Measurements from ENCODE around the gene MAGI1.

GRCh38 chr3:65559643-65560042 is 479.1 kb downstream of the MAGI1 start:
- TF ChIP-seq EP300 (IDR thresholded peaks at IDR 0.05) (no peak), POLR2AphosphoS5 (IDR thresholded peaks at IDR 0.05) (no peak), POLR2A (IDR thresholded peaks at IDR 0.05) (no peak)
- TF ChIP-seq, protein P1, sequence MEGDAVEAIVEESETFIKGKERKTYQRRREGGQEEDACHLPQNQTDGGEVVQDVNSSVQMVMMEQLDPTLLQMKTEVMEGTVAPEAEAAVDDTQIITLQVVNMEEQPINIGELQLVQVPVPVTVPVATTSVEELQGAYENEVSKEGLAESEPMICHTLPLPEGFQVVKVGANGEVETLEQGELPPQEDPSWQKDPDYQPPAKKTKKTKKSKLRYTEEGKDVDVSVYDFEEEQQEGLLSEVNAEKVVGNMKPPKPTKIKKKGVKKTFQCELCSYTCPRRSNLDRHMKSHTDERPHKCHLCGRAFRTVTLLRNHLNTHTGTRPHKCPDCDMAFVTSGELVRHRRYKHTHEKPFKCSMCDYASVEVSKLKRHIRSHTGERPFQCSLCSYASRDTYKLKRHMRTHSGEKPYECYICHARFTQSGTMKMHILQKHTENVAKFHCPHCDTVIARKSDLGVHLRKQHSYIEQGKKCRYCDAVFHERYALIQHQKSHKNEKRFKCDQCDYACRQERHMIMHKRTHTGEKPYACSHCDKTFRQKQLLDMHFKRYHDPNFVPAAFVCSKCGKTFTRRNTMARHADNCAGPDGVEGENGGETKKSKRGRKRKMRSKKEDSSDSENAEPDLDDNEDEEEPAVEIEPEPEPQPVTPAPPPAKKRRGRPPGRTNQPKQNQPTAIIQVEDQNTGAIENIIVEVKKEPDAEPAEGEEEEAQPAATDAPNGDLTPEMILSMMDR (IDR thresholded peaks at IDR 0.05), result no peak
